ENCODE data around the gene HOXA6.
A peak's percentile ranks its signal among the peaks of the same experiment; 100 is the strongest.

HOXA6 gene

DNA sequence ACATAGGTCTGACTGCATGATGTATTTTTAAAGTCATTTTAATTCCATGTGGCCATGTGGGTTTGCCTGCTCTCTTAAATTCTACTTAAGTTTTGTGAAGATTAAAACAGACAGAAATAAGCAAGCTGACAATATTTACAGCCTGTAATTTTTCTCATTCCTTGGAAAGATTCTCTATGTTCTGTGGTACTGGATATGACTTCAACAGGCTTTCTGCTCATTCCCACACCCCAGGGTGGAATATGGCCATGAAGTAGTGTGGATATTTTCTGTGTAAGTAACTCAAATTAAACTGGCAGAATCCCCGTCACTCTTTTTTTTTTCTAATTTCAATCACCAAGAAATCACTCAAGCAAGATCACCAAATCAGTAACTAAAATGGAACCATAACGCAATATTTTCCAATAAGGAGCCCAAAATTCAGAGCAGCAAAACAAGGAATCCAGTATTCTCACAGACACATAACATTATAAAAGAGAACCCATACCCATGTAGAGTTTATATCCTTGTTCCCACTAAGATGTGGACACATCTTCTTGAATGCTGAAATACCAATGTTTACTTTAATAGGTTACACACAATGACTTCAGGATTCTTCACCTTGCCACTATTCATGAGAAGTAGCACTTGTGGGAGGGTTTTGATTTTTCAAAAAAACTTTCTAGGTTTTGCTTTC lies 9.8 kb downstream of the HOXA6 start:
- no peak overlapping the region for H3K27ac Mint-ChIP-seq
- H3K4me1 Mint-ChIP-seq (ENCODE audit: low read depth) = peaks cover 17% of the 10 kb centered on the region
- no peaks in the 10 kb centered on the region for H3K9me3 Mint-ChIP-seq (ENCODE audit: low read depth)
- no peaks in the 10 kb centered on the region for H3K36me3 Mint-ChIP-seq
- H3K4me3 Mint-ChIP-seq = no peak overlapping the region
- H3K27me3 Mint-ChIP-seq = peaks cover 41% of the 10 kb centered on the region

DNA sequence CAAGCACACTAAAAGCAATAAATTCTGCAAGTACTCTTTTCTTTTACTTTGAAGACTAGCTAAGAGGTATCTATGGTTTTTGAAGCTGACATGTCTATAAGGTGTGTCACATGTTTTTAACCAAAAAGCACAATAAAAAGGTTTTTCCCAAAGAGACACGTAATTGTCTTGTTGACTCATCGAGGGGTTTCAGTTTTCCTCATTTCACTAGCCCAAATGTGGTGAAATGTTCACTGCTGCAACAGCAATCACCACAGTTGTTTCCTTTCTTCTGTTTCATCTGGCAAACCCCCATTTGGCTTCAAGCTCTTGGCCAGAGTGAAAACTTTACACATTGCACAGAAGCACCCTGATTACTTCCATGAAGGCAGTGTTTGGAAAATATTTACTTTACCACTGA lies 13.2 kb downstream of the HOXA6 start:
- Mint-ChIP-seq H3K9me3 (ENCODE audit: low read depth) (no peaks in the 10 kb centered on the region), H3K27me3 (peaks cover 33% of the 10 kb centered on the region), H3K27ac (no peak overlapping the region), H3K36me3 (no peaks in the 10 kb centered on the region), H3K4me3 (no peak overlapping the region), H3K4me1 (ENCODE audit: low read depth) (peaks cover 17% of the 10 kb centered on the region)

GRCh38 chr7:27133409-27134231 lies 14.0 kb downstream of the HOXA6 start:
- peak overlapping the region; percentile 6 for H3K27ac Mint-ChIP-seq
- peaks cover 32% of the 10 kb centered on the region for H3K27me3 Mint-ChIP-seq
- no peak overlapping the region for H3K4me3 Mint-ChIP-seq
- H3K9me3 Mint-ChIP-seq (ENCODE audit: low read depth) = no peaks in the 10 kb centered on the region
- no peaks in the 10 kb centered on the region for H3K36me3 Mint-ChIP-seq
- H3K4me1 Mint-ChIP-seq (ENCODE audit: low read depth) = peaks cover 17% of the 10 kb centered on the region

- H3K27ac Mint-ChIP-seq = no peak overlapping the region
- peaks cover 17% of the 10 kb centered on the region for H3K4me1 Mint-ChIP-seq (ENCODE audit: low read depth)
- H3K36me3 Mint-ChIP-seq = no peaks in the 10 kb centered on the region
- no peaks in the 10 kb centered on the region for H3K9me3 Mint-ChIP-seq (ENCODE audit: low read depth)
- peaks cover 32% of the 10 kb centered on the region for H3K27me3 Mint-ChIP-seq
- no peak overlapping the region for H3K4me3 Mint-ChIP-seq
These were observed 14.6 kb downstream of the HOXA6 start for GRCh38 chr7:27132978-27133377.

DNA sequence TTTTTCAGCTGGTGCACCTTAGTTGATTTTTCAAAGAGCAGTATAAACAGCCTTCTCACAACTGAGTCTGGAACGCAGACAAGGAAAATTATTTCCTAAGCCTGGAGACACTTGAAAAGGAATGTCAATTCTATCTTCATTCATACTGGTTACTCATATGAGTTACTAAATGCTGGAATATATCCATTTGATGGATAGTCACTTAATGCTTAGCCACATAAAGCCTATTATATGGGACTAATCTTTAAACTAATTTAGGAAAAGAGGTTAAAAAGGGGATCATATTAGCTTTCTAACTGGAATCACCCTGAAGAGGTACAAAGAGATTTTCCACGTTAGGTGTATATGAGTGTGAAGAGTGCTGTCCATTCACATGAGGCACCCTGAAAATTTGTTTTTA lies 15.4 kb downstream of the HOXA6 start:
- Mint-ChIP-seq H3K4me3 (no peak overlapping the region), H3K27me3 (peaks cover 30% of the 10 kb centered on the region), H3K4me1 (ENCODE audit: low read depth) (peaks cover 17% of the 10 kb centered on the region), H3K27ac (no peak overlapping the region), H3K9me3 (ENCODE audit: low read depth) (no peaks in the 10 kb centered on the region), H3K36me3 (no peaks in the 10 kb centered on the region)

DNA sequence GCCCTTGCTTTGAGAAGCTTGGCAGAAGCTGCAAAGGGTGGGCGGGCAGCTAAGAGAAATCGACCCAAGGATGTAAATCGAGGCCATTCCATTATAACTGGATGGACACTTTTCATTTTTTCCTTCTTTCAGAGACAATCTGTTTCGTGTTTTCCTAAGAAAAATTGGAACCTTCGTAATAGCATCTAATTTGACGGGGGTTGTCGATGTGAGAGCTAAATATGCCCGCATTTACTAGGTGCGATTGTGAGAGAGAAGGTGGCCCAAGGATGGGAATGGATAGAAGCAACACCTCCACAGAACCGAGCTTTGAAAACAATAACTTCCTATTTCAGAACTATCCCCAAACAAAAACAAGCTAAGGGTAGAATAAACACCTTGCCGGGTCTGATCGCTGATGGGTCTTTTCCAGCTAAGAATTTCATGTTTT lies 16.2 kb downstream of the HOXA6 start:
- H3K36me3 Mint-ChIP-seq = no peaks in the 10 kb centered on the region
- H3K4me3 Mint-ChIP-seq = peak overlapping the region; percentile 37
- H3K27ac Mint-ChIP-seq = no peak overlapping the region
- H3K9me3 Mint-ChIP-seq (ENCODE audit: low read depth) = no peaks in the 10 kb centered on the region
- peaks cover 17% of the 10 kb centered on the region for H3K4me1 Mint-ChIP-seq (ENCODE audit: low read depth)
- H3K27me3 Mint-ChIP-seq = peaks cover 30% of the 10 kb centered on the region

DNA sequence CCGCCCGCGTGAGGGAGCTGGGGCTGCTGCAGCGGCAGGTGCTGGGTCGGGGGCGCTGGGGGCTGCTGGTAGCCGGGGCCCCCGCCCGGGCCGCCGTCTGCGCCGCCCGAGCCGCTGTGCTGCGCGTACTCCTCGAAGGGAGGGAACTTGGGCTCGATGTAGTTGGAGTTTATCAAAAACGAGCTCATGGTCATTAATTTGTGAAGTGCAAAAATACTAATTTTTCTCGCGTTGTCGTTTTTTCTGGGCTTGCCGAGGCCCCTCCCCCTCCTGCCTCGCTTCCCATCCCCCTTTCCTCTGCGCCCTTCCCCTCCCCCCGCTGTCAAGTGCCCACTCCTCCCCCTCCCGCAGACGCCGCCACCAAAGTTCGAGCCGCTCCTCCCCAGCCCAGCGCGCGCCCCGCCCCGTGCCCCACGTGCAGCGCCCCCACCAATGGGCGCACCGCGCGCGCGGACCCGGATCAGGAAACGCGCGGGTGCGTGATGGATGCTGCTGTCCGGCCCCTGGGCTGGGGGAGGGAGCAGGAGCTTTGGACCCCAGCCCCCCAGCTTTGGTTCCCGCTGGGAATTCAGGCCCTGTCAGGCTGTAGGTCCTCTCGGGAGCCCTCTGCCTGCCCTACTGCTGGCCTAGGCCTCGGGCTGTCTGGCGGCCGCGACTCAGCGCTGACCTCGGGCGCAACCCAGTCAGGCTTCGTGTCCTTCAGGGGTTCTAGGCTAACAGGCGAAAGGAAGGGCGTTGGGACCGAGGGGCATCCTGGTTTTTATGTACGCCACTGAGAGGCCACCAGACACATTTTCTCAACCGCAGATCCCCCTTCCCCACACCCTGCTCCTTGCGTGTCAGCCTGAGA lies 16.8 kb downstream of the HOXA6 start, which contains the start of gene HOXA4:
Gene HOXA4, minus strand, starts transcription at position 218 of the 850 bp plus-strand sequence. Its CDS starts 24 bp downstream, at position 194.
- H3K36me3 Mint-ChIP-seq = no peaks in the 10 kb centered on the region
- H3K9me3 Mint-ChIP-seq (ENCODE audit: low read depth) = no peaks in the 10 kb centered on the region
- H3K27ac Mint-ChIP-seq = peak within 1 kb of the TSS; percentile 18
- H3K27me3 Mint-ChIP-seq = peaks cover 28% of the 10 kb centered on the region
- H3K4me1 Mint-ChIP-seq (ENCODE audit: low read depth) = peaks cover 17% of the 10 kb centered on the region
- H3K4me3 Mint-ChIP-seq = peak within 1 kb of the TSS; percentile 37

GRCh38 chr7:27129729-27130539 lies 17.6 kb downstream of the HOXA6 start:
- Mint-ChIP-seq H3K4me1 (ENCODE audit: low read depth) (peaks cover 12% of the 10 kb centered on the region), H3K27ac (no peak overlapping the region), H3K9me3 (ENCODE audit: low read depth) (no peaks in the 10 kb centered on the region), H3K4me3 (peak overlapping the region; percentile 11), H3K36me3 (no peaks in the 10 kb centered on the region), H3K27me3 (peaks cover 25% of the 10 kb centered on the region)

GRCh38 chr7:27128776-27129728 lies 18.5 kb downstream of the HOXA6 start:
- peak overlapping the region; percentile 11 for H3K4me3 Mint-ChIP-seq
- no peaks in the 10 kb centered on the region for H3K9me3 Mint-ChIP-seq (ENCODE audit: low read depth)
- H3K27me3 Mint-ChIP-seq = peaks cover 22% of the 10 kb centered on the region
- peaks cover 3% of the 10 kb centered on the region for H3K4me1 Mint-ChIP-seq (ENCODE audit: low read depth)
- no peak overlapping the region for H3K27ac Mint-ChIP-seq
- H3K36me3 Mint-ChIP-seq = no peaks in the 10 kb centered on the region

DNA sequence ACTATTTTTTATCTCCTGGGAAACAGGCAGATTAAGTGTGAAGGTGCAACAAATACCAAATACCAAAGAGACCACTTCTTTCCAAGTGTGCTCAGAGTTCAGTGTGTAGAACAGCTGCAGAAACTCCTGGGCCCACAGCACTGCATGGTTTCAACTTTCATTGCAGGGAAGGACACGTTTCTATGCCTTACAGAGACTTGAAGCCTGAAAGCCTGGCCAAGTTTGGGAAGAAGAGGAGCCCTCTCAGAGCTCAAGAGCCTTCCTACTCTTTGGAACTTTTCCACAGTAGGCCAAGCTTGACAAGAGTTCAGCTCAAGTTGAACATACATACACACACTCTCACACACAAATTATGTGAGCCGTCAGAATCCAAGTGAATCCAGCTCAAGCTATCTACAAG lies 19.5 kb downstream of the HOXA6 start:
- Mint-ChIP-seq H3K36me3 (no peaks in the 10 kb centered on the region), H3K4me3 (no peak overlapping the region), H3K9me3 (ENCODE audit: low read depth) (no peaks in the 10 kb centered on the region), H3K27me3 (peaks cover 15% of the 10 kb centered on the region), H3K4me1 (ENCODE audit: low read depth) (no peaks in the 10 kb centered on the region), H3K27ac (no peak overlapping the region)

- Mint-ChIP-seq H3K9me3 (ENCODE audit: low read depth) (no peaks in the 10 kb centered on the region), H3K4me1 (ENCODE audit: low read depth) (no peaks in the 10 kb centered on the region), H3K27me3 (peaks cover 15% of the 10 kb centered on the region), H3K4me3 (no peak overlapping the region), H3K36me3 (no peaks in the 10 kb centered on the region), H3K27ac (no peak overlapping the region)
These were observed 20.8 kb downstream of the HOXA6 start for GRCh38 chr7:27126596-27127327.

DNA sequence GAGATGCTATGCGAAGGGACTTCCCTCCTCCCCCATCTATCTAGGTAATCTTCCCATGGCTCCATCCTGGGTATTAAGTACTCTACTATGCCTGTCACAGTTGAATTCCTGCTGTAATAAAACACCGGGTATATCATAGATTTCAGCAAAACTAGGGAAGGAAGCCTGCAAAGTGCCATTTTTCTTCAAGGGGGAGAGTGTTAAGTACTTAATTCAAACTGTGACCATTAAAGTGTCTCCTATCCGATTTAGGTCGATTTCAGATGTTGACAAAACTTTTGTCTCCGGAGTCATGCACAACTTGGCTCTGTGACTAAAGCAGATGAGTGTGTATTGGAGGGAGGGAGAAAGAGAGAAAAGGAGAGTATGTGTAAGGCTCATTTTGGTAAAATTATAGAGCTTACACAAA lies 21.6 kb downstream of the HOXA6 start:
- Mint-ChIP-seq H3K4me3 (no peak overlapping the region), H3K9me3 (ENCODE audit: low read depth) (no peaks in the 10 kb centered on the region), H3K4me1 (ENCODE audit: low read depth) (no peaks in the 10 kb centered on the region), H3K36me3 (no peaks in the 10 kb centered on the region), H3K27ac (no peak overlapping the region), H3K27me3 (peaks cover 15% of the 10 kb centered on the region)
